NB4 (cell line): ENCODE results near the gene AIG1.

ENCODE experiments used
- DNase-seq: peaks from one replicate; pipeline ENCODE4 v3.0.0; 2010; ENCODE audit warnings: low read depth
- H3K4me3 ChIP-seq: one replicate; pipeline ENCODE4 v1.5.1; 2011; ENCODE audit warnings: mild to moderate bottlenecking, low read depth, low read length, moderate library complexity
- CTCF ChIP-seq: IDR thresholded peaks from one replicate; pipeline ENCODE4 v1.5.1; 2012; ENCODE audit warnings: low read depth, low read length
- MYC ChIP-seq: IDR thresholded peaks from 2 replicates; pipeline ENCODE4 v1.6.1; 2011; ENCODE audit warnings: low read depth, low read length
- POLR2A ChIP-seq: IDR thresholded peaks from 2 replicates; pipeline ENCODE4 v1.6.1; 2011; ENCODE audit warnings: mild to moderate bottlenecking; ENCODE audit not compliant: insufficient read length; ENCODE audit errors: extremely low read depth
- TF ChIP-seq, protein P1 (sequence below): IDR thresholded peaks from 2 replicates; pipeline ENCODE4 v1.6.1; 2011; ENCODE audit warnings: low read depth, low read length

The AIG1 gene

DNA sequence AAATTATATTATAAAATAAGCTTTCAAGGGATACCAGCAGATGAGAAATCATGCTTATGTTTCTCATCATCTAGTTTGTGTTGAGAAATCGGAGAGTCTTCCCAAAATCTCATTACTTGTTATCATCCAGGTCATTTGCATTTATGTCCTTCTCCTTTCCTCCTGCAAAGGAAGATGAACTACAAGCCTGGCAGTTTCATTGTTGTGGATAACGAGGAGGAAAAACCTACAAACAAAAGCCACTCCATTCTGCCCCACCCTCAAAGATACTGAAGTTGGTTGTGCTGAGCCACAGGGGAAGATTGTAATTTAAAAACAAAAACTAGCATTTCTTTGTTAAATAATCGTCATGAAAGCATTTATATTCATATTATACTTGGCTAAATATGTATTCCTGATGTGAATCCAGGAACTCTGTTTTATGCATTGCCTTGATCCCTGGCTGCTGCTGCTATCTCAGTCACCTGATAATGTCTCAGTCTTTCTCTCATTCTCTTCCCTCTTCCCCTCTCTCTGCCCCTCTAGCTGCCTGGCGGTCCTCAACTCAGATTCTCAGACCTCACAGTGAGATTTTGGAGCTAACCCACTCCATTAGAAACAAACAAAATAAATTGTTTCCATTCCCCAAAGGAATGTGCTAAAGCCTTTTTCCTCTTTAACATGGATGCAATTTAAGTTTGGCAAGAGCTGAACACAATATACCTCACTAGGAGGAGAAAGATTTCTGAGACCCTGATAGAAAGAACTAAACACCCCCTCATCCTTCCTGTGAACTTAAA is 204.5 kb downstream of the AIG1 start:
- TF ChIP-seq MYC (no peak), POLR2A (no peak), CTCF (no peak)
- TF ChIP-seq, protein P1, sequence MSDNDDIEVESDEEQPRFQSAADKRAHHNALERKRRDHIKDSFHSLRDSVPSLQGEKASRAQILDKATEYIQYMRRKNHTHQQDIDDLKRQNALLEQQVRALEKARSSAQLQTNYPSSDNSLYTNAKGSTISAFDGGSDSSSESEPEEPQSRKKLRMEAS = no peak
- no peak overlapping the region for H3K4me3 ChIP-seq
- DNase-seq = no peak

GRCh38 chr6:143267760-143268159 is 207.1 kb downstream of the AIG1 start:
- TF ChIP-seq, protein P1 = no peak
- TF ChIP-seq MYC (no peak), POLR2A (no peak), CTCF (no peak)
- DNase-seq = no peak

GRCh38 chr6:143268439-143268838 is 207.8 kb downstream of the AIG1 start:
- DNase-seq = no peak
- TF ChIP-seq CTCF (no peak), POLR2A (no peak), MYC (no peak)
- TF ChIP-seq, protein P1 = no peak
- no peak overlapping the region for H3K4me3 ChIP-seq

More at GRCh38 chr6:143267760-143268159, 207.1 kb downstream of the AIG1 start:
- H3K4me3 ChIP-seq = no peak overlapping the region

DNA sequence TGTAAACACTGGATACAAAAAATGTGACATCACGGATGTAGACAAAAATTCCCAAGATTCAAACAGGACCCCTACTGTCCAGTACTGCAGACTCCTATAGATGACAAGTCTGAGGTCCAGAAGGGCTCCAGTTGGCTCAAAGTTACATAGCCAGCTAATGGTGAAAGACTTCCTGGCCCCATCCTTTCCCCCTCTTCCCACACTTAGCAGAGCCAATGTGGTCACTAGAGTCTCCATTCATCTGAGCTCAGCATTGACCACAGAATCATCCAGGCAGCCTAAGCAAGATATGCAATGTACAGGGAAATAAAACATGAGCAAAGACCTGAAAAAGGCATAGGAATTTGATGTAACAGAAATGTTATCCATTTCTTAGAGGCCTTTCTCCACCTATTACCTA is 209.3 kb downstream of the AIG1 start:
- H3K4me3 ChIP-seq = no peak overlapping the region
- TF ChIP-seq, protein P1 = no peak
- TF ChIP-seq POLR2A (no peak), MYC (no peak), CTCF (no peak)
- no peak for DNase-seq

DNA sequence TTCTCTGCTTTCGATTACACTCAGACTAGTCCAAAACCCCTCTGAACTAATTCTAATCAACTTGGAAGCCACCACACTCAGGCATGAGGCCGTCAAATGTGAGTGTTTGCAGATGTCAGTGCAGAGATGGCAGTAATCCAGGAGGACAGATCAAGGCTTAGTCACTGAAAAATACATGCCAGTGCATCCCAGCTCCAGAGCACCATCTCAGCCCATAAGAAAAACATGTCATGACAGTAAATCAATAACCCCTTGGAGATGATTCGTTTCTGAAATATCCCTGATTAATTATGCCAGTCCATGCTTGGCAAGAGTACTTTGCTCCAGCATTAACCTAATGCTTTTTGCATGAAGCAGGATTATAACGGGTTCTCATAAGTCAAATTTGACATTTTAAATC is 210.3 kb downstream of the AIG1 start:
- TF ChIP-seq POLR2A (no peak), MYC (no peak), CTCF (no peak)
- TF ChIP-seq, protein P1 = no peak
- DNase-seq = no peak
- H3K4me3 ChIP-seq = no peak overlapping the region
